ENCODE results near the gene KRTAP5-7.

KRTAP5-7 gene

GRCh38 chr11:71504531-71504930 lies 22.5 kb upstream of the KRTAP5-7 start:
- H3K4me3 ChIP-seq (ENCODE audit: low read depth, low read length) = no peak overlapping the region
- TF ChIP-seq CTCF (IDR thresholded peaks at IDR 0.05; ENCODE audit: borderline replicate concordance, insufficient read depth, low read depth, low read length) = no peak

- no peak overlapping the region for H3K4me3 ChIP-seq (ENCODE audit: low read depth, low read length)
- no peak for TF ChIP-seq CTCF (IDR thresholded peaks at IDR 0.05; ENCODE audit: borderline replicate concordance, insufficient read depth, low read depth, low read length)
These were observed 22.1 kb upstream of the KRTAP5-7 start for GRCh38 chr11:71505001-71505400.

- TF ChIP-seq CTCF (IDR thresholded peaks at IDR 0.05; ENCODE audit: borderline replicate concordance, insufficient read depth, low read depth, low read length) = no peak
These were observed 21.3 kb upstream of the KRTAP5-7 start for GRCh38 chr11:71505781-71506180.

GRCh38 chr11:71507102-71507501 lies 20.0 kb upstream of the KRTAP5-7 start:
- H3K4me3 ChIP-seq (ENCODE audit: low read depth, low read length) = no peak overlapping the region
- no peak for TF ChIP-seq CTCF (IDR thresholded peaks at IDR 0.05; ENCODE audit: borderline replicate concordance, insufficient read depth, low read depth, low read length)

More at GRCh38 chr11:71505781-71506180, 21.3 kb upstream of the KRTAP5-7 start:
- H3K4me3 ChIP-seq (ENCODE audit: low read depth, low read length) = no peak overlapping the region

- no peak for TF ChIP-seq CTCF (IDR thresholded peaks at IDR 0.05; ENCODE audit: borderline replicate concordance, insufficient read depth, low read depth, low read length)
- H3K4me3 ChIP-seq (ENCODE audit: low read depth, low read length) = no peak overlapping the region
These were observed 8.3 kb upstream of the KRTAP5-7 start for GRCh38 chr11:71518506-71519471.

- H3K4me3 ChIP-seq (ENCODE audit: low read depth, low read length) = no peak overlapping the region
- TF ChIP-seq CTCF (IDR thresholded peaks at IDR 0.05; ENCODE audit: borderline replicate concordance, insufficient read depth, low read depth, low read length) = no peak
These were observed 7.5 kb upstream of the KRTAP5-7 start for GRCh38 chr11:71519546-71519945.
